ENCODE measurements around the gene TNFRSF14. TPM values are rescaled to one million over a fixed set of nuclear protein-coding genes. Genes with fewer than 3 reads are reported as not detected.

The TNFRSF14 gene
- total RNA-seq, 1 experiment from 2014 or later = 0.57 TPM

DNA sequence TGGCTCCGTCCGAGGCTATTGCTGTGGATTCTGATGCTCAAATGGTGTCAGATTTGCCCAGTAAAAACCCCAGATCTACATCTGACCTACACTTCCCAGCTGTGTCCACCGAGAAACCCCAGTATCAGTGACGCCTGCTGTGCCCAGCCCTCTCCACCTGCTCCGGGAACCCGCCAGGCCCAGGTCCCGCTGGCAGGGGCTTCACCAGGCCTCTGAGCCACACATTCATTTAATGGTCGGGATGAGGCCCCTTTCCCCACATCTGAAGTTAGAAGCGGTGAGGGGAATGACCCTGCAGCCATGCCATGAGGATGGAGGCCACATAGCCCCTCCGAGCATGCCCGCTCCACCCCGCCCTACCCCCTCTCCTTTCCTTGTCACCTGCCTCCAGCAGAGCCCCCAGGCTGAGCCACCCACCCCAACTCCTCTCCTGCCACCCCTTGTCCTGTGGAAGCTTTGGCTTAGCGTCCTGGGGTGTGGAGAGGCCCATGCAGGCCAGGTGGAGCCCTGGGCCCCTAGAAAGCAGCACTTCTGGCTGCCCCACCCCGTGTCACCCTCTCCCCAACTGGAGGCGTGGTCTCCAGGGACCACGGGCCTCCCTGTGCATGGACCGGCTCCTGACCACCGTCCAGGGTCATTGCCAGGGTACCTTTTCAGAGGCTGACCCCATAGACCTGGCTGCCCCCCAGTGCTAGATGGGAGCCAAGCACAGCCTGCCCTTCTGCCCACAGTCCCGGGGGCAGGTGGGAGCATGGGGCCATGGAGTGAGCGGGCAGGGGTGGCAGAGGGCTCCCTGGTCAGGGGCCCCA, 8.0 kb downstream of the TNFRSF14 start:
- H3K23ac ChIP-seq (ENCODE audit: insufficient read length, low read depth, low read length) = no peak overlapping the region
- H2BK120ac ChIP-seq (ENCODE audit: low read depth, low read length, poor library complexity, severe bottlenecking) = no peak overlapping the region
- no peaks in the 10 kb centered on the region for H4K20me1 ChIP-seq (ENCODE audit: control insufficient read depth, insufficient read depth, insufficient read length)
- no peak overlapping the region for H4K8ac ChIP-seq (replicated peaks; ENCODE audit: insufficient read length, low read depth, low read length)
- H3K79me1 ChIP-seq (ENCODE audit: insufficient read depth, low read depth, low read length, poor library complexity, severe bottlenecking) = no peaks in the 10 kb centered on the region
- no peak overlapping the region for H3K56ac ChIP-seq (ENCODE audit: insufficient read length, low read depth, low read length)
- peaks cover 0 to 6% of the 10 kb centered on the region in 2 experiments; a peak in 2 of 4 replicates for H3K4me1 Mint-ChIP-seq
- H3K27ac Mint-ChIP-seq = no peak overlapping the region; a peak in 1 of 7 replicates
- H4K5ac ChIP-seq (ENCODE audit: insufficient read length, low read depth, low read length) = no peak overlapping the region
- H3K4me2 ChIP-seq (ENCODE audit: insufficient read depth, insufficient read length, low read length) = no peak overlapping the region
- no CpG with 5 or more reads among the region's 20 CpGs for WGBS (ENCODE audit: extremely low coverage, insufficient read length, low lambda C conversion rate)
- H3K27me3 Mint-ChIP-seq (ENCODE audit: low read depth) = peaks cover 3% of the 10 kb centered on the region
- no peak overlapping the region for H3K9ac ChIP-seq (ENCODE audit: extremely low read depth, insufficient read length, low read length)
- H3K36me3 Mint-ChIP-seq (ENCODE audit: insufficient read depth in 1 of 3, low read depth in 3 of 3) = no peaks in the 10 kb centered on the region
- H3K27me3 ChIP-seq (ENCODE audit: insufficient read depth, low read length) = no peaks in the 10 kb centered on the region
- no peak for DNase-seq
- H2AFZ ChIP-seq (ENCODE audit: low read length) = no peak overlapping the region
- no peak overlapping the region for H3T11ph ChIP-seq (ENCODE audit: low read length)
- no peaks in the 10 kb centered on the region for H3K79me2 ChIP-seq (ENCODE audit: insufficient read depth, low read length)
- H3K4ac ChIP-seq (ENCODE audit: low read depth, low read length) = no peak overlapping the region
- no peak overlapping the region for H2BK20ac ChIP-seq (ENCODE audit: low read depth, low read length, poor library complexity, severe bottlenecking)
- H2AK5ac ChIP-seq (ENCODE audit: insufficient read length, low read length) = no peak overlapping the region
- no peak overlapping the region for H2BK15ac ChIP-seq (ENCODE audit: low read depth, low read length)
- no peak overlapping the region; the same call in 1 of the 2 replicates for H3K14ac ChIP-seq (ENCODE audit: insufficient read depth, low read length)
- no peaks in the 10 kb centered on the region for H3K9me3 ChIP-seq (ENCODE audit: control insufficient read depth, low read depth, low read length)
- H2BK12ac ChIP-seq (ENCODE audit: insufficient read length, low read depth, low read length) = no peak overlapping the region
- no peak overlapping the region for H3K4me3 Mint-ChIP-seq
- H3K9me3 Mint-ChIP-seq = no peaks in the 10 kb centered on the region; a peak in 1 of 5 replicates
- no peaks in the 10 kb centered on the region for H3K23me2 ChIP-seq (ENCODE audit: insufficient read length, low read depth, low read length, poor library complexity, severe bottlenecking)
- H4K91ac ChIP-seq (ENCODE audit: insufficient read length, low read depth, low read length) = no peak overlapping the region
- TF ChIP-seq, protein P1, sequence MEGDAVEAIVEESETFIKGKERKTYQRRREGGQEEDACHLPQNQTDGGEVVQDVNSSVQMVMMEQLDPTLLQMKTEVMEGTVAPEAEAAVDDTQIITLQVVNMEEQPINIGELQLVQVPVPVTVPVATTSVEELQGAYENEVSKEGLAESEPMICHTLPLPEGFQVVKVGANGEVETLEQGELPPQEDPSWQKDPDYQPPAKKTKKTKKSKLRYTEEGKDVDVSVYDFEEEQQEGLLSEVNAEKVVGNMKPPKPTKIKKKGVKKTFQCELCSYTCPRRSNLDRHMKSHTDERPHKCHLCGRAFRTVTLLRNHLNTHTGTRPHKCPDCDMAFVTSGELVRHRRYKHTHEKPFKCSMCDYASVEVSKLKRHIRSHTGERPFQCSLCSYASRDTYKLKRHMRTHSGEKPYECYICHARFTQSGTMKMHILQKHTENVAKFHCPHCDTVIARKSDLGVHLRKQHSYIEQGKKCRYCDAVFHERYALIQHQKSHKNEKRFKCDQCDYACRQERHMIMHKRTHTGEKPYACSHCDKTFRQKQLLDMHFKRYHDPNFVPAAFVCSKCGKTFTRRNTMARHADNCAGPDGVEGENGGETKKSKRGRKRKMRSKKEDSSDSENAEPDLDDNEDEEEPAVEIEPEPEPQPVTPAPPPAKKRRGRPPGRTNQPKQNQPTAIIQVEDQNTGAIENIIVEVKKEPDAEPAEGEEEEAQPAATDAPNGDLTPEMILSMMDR (conservative IDR thresholded peaks at IDR 0.05) = no peak
- H3K27ac ChIP-seq (ENCODE audit: insufficient read length, low read depth, low read length) = no peak overlapping the region
- no peak overlapping the region for H2BK5ac ChIP-seq (ENCODE audit: insufficient read length, low read length)
- H3K4me1 ChIP-seq (ENCODE audit: insufficient read depth, low read length) = no peaks in the 10 kb centered on the region
- no peak overlapping the region for H3K18ac ChIP-seq (ENCODE audit: insufficient read length, low read depth, low read length)
